Measurements from ENCODE around the gene CHAF1B.

GRCh38 chr21:36431252-36431651, 46.1 kb downstream of the CHAF1B start:
- TF ChIP-seq YY1 (IDR thresholded peaks at IDR 0.05; ENCODE audit: insufficient read depth, insufficient read length) (no peak), ZNF274 (IDR thresholded peaks at IDR 0.05; ENCODE audit: low read depth, low read length) (no peak)
